ENCODE measurements around the gene PXDN. TPM values are rescaled to one million over a fixed set of nuclear protein-coding genes. Genes with fewer than 3 reads are reported as not detected.
A peak's percentile ranks its signal among the peaks of the same experiment; 100 is the strongest.

The PXDN gene
- total and polyA plus RNA-seq, 9 of the 15 experiments (the other 6 are each of a cell fraction or from before 2014, with no cell fraction given): 0.49 TPM; not detected in 8

DNA sequence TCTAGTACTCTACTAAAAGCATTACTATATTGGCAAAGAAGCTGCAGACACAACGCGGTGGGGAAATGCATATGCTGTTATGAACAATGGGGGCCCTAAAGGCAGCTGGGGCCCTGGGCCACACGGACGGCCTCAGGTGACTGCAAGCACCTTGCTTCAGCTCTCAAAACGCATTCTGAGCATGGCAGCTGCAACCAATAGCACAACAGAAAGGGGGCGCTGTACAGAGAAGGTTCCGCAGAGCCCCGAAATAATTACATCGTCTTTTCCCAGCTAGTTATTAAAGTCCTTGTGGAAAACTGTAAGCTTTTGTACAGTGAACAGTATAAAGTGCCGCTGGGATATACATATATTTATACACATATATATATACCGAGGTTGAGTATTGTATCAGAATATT is 45.3 kb upstream of the PXDN start:
- Histone ChIP-seq H3K27ac (ENCODE audit: extremely low read depth, low read depth, low read length) (no peak overlapping the region), H3K79me2 (ENCODE audit: control insufficient read depth, insufficient read depth, low read length) (no peaks in the 10 kb centered on the region), H3K9ac (ENCODE audit: insufficient read depth in 1 of 2, low read depth in 2 of 2, low read length in 2 of 2) (no peak overlapping the region), H2AFZ (ENCODE audit: low read depth, low read length) (no peak overlapping the region), H3K36me3 (ENCODE audit: control insufficient read depth, insufficient read depth, low read length) (no peaks in the 10 kb centered on the region), H3K4me1 (replicated peaks in 1 of 2; ENCODE audit: control insufficient read depth in 2 of 2, insufficient read depth in 2 of 2, low read length in 2 of 2) (no peaks in the 10 kb centered on the region), H3K9me3 (replicated peaks; ENCODE audit: control insufficient read depth, insufficient read depth, low read depth, low read length) (no peaks in the 10 kb centered on the region), H3K4me2 (ENCODE audit: insufficient read depth, low read length) (no peak overlapping the region), H3K27me3 (ENCODE audit: control insufficient read depth in 2 of 2, insufficient read depth in 2 of 2, low read length in 2 of 2) (peaks cover 6 to 48% of the 10 kb centered on the region in 2 experiments; a peak in 4 of 5 replicates), H3K9me1 (ENCODE audit: control insufficient read depth, insufficient read depth, low read length) (peaks cover 2% of the 10 kb centered on the region), H4K20me1 (replicated peaks; ENCODE audit: control insufficient read depth, insufficient read depth, low read length) (no peaks in the 10 kb centered on the region; the same call in 1 of the 2 replicates), H3K4me3 (no peak overlapping the region)
- TF ChIP-seq ZNF561 (CRISPR knock-in tag; conservative IDR thresholded peaks at IDR 0.05) (no peak), CTCF (IDR thresholded peaks at IDR 0.05 in 2 of 3, conservative IDR thresholded peaks at IDR 0.05 in 1 of 3; ENCODE audit: insufficient read depth in 2 of 3, low read depth in 1 of 3, low read length in 3 of 3) (peak in 2 of 3 experiments; percentile 12 to 25; a peak in 2 of 6 replicates), SETDB1 (IDR thresholded peaks at IDR 0.05; ENCODE audit: low read length) (no peak), NFE2L1 (tag; IDR thresholded peaks at IDR 0.05; ENCODE audit: borderline replicate concordance, low read depth) (no peak)
- CTCF ChIA-PET (ENCODE audit: low intra/inter-chr PET ratio): no interaction called here
- no peak for DNase-seq (ENCODE audit: extremely low read depth in 1 of 4, low spot score in 3 of 4)
- no peak for FAIRE-seq
- in situ Hi-C loops (cut with MboI): no loop called here
- POLR2A ChIA-PET: no interaction called here
- ATAC-seq: no peak
- intact Hi-C loops (cut with micrococcal nuclease): no loop called here
- 0% methylated on average over 11 of the region's 11 CpGs for WGBS (ENCODE audit: insufficient coverage, low coverage, missing lambda C conversion rate)
- BruUV-seq (replicated peaks): no TSS peak

Data from K562 (cell line).